ENCODE data around the gene SPAG17. TPM values are rescaled to one million over a fixed set of nuclear protein-coding genes. Genes with fewer than 3 reads are reported as not detected.

SPAG17 gene
- total and polyA plus RNA-seq, 2 of the 13 experiments (the other 11 are each of a cell fraction or from before 2014, with no cell fraction given) = not detected

DNA sequence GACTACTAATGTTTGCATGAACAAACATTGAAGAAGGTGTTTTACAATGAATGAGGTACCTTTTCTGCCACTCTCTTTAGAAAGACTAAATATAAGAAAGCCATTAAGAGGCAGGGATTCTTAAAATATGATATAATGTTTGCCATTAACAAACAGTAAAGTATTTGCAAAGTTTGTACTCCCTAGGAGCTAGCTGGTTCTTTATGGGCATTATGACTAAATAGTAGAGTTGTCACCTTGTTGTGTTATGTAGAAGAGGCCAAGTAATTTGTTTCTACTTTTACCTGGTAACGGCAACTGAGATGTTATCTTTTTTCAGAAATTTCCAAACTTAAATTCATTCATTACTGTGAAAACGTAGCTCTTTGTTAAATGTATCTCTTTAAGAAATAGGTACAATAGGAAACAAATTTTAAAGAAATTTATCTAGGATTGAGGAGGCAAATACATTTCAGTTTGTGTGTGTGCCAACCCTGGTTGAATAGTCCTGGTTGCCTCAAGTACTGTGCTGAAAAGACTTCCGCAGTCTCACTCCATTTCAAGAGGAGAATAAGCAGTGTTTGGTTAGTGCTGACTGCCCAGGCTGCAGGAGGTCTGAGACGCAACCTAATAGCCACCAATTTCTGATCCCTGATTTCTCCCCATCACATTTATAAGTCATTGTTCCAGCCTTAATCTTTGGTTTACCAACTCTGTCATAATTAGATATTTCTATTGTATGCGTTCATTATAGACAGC, 203.4 kb downstream of the SPAG17 start:
- intact Hi-C loops (cut with micrococcal nuclease; ENCODE audit: unreplicated experiment) = no loop called here
- Histone ChIP-seq H3K27ac (ENCODE audit: extremely low read length, insufficient read depth, low read length) (no peak overlapping the region), H3K4me1 (ENCODE audit: insufficient read depth, low read length) (no peaks in the 10 kb centered on the region), H3K9ac (ENCODE audit: insufficient read depth, low read depth, low read length) (no peak overlapping the region), H3K4me3 (replicated peaks in 1 of 3; ENCODE audit: insufficient read depth in 1 of 3, low read depth in 2 of 3, low read length in 3 of 3) (no peak overlapping the region), H3K27me3 (ENCODE audit: control insufficient read depth in 1 of 2, insufficient read depth in 2 of 2, low read length in 2 of 2) (no peaks in the 10 kb centered on the region; a peak in 1 of 5 replicates), H2AFZ (ENCODE audit: low read length) (no peak overlapping the region), H4K20me1 (ENCODE audit: insufficient read depth, low read length) (no peaks in the 10 kb centered on the region), H3K79me2 (ENCODE audit: insufficient read depth, low read length) (no peaks in the 10 kb centered on the region), H3K36me3 (replicated peaks in 1 of 2; ENCODE audit: control insufficient read depth in 1 of 2, insufficient read depth in 2 of 2, low read length in 2 of 2) (no peaks in the 10 kb centered on the region), H3K9me3 (ENCODE audit: low read length) (no peaks in the 10 kb centered on the region), H3K4me2 (ENCODE audit: low read depth, low read length) (no peak overlapping the region)
- POLR2A ChIA-PET = no interaction called here
- FAIRE-seq (no peak), DNase-seq (ENCODE audit: low spot score) (no peak), ATAC-seq (no peak)
- in situ Hi-C loops (cut with HindIII; ENCODE audit: extremely low pct_ligation_motif_present, low pct_unique_long_range_greater_than_20kb) = no loop called here
- CTCF ChIA-PET (ENCODE audit: low intra/inter-chr PET ratio, low total read pairs) = no interaction called here
- TF ChIP-seq SIX4 (CRISPR knock-in tag; IDR thresholded peaks at IDR 0.05) (no peak), MTF2 (CRISPR knock-in tag; IDR thresholded peaks at IDR 0.05; ENCODE audit: borderline replicate concordance) (no peak), NPAS2 (CRISPR knock-in tag; IDR thresholded peaks at IDR 0.05; ENCODE audit: borderline replicate concordance) (no peak), ZC3H13 (CRISPR knock-in tag; IDR thresholded peaks at IDR 0.05) (no peak), ZNF280B (CRISPR knock-in tag; IDR thresholded peaks at IDR 0.05; ENCODE audit: borderline replicate concordance) (no peak), RELA (CRISPR knock-in tag; IDR thresholded peaks at IDR 0.05) (no peak), THAP11 (CRISPR knock-in tag; IDR thresholded peaks at IDR 0.05) (no peak), TEAD2 (CRISPR knock-in tag; IDR thresholded peaks at IDR 0.05) (no peak), ZFP36L2 (CRISPR knock-in tag; IDR thresholded peaks at IDR 0.05) (no peak), HMGXB4 (CRISPR knock-in tag; IDR thresholded peaks at IDR 0.05; ENCODE audit: borderline replicate concordance in 1 of 2, low read depth in 1 of 2) (no peak)
- TF ChIP-seq, protein P1, sequence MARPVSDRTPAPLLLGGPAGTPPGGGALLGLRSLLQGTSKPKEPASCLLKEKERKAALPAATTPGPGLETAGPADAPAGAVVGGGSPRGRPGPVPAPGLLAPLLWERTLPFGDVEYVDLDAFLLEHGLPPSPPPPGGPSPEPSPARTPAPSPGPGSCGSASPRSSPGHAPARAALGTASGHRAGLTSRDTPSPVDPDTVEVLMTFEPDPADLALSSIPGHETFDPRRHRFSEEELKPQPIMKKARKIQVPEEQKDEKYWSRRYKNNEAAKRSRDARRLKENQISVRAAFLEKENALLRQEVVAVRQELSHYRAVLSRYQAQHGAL (CRISPR knock-in tag; IDR thresholded peaks at IDR 0.05; ENCODE audit: not compliant biosample characterization) = no peak
- TF ChIP-seq, protein P2, sequence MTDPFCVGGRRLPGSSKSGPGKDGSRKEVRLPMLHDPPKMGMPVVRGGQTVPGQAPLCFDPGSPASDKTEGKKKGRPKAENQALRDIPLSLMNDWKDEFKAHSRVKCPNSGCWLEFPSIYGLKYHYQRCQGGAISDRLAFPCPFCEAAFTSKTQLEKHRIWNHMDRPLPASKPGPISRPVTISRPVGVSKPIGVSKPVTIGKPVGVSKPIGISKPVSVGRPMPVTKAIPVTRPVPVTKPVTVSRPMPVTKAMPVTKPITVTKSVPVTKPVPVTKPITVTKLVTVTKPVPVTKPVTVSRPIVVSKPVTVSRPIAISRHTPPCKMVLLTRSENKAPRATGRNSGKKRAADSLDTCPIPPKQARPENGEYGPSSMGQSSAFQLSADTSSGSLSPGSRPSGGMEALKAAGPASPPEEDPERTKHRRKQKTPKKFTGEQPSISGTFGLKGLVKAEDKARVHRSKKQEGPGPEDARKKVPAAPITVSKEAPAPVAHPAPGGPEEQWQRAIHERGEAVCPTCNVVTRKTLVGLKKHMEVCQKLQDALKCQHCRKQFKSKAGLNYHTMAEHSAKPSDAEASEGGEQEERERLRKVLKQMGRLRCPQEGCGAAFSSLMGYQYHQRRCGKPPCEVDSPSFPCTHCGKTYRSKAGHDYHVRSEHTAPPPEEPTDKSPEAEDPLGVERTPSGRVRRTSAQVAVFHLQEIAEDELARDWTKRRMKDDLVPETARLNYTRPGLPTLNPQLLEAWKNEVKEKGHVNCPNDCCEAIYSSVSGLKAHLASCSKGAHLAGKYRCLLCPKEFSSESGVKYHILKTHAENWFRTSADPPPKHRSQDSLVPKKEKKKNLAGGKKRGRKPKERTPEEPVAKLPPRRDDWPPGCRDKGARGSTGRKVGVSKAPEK (CRISPR knock-in tag; IDR thresholded peaks at IDR 0.05; ENCODE audit: borderline replicate concordance) = no peak
- no TSS peak for BruUV-seq (replicated peaks)
- 38% methylated on average over 5 of the region's 5 CpGs for WGBS (ENCODE audit: low lambda C conversion rate)
